ENCODE results near the gene TAB2. TPM values are rescaled to one million over a fixed set of nuclear protein-coding genes. Genes with fewer than 3 reads are reported as not detected.
A peak's percentile ranks its signal among the peaks of the same experiment; 100 is the strongest.

Gene TAB2
- total RNA-seq, 2 experiments from 2014 or later, result 121 to 123 TPM

- Mint-ChIP-seq H3K27me3 (no peaks in the 10 kb centered on the region), H3K36me3 (ENCODE audit: low read depth) (peaks cover 3% of the 10 kb centered on the region), H3K9me3 (no peaks in the 10 kb centered on the region), H3K4me3 (no peak overlapping the region), H3K4me1 (ENCODE audit: low read depth) (peaks cover 87% of the 10 kb centered on the region), H3K27ac (peak overlapping the region; percentile 16)
- Histone ChIP-seq H3K4me3 (ENCODE audit: low read length) (no peak overlapping the region), H3K36me3 (ENCODE audit: insufficient read depth, low read length) (peaks cover 2% of the 10 kb centered on the region), H3K4me1 (ENCODE audit: insufficient read depth, low read length) (peaks cover 28% of the 10 kb centered on the region), H3K27ac (ENCODE audit: low read depth in 1 of 2, low read length in 2 of 2) (no peak overlapping the region), H3K9me3 (ENCODE audit: control insufficient read depth in 1 of 2, insufficient read depth in 1 of 2, low read length in 2 of 2) (no peaks in the 10 kb centered on the region), H3K27me3 (ENCODE audit: control insufficient read depth in 1 of 2, insufficient read depth in 2 of 2, low read length in 2 of 2) (no peaks in the 10 kb centered on the region)
- POLR2A ChIA-PET, result interaction anchor here (0.7 to 1.7 kb wide), 5 partner anchors 9 to 39 kb away, joined by 3 to 4 read pairs (median 3); no protein-coding TSS in a partner anchor
- TF ChIP-seq CTCF (IDR thresholded peaks at IDR 0.05), result no peak
- ATAC-seq (ENCODE audit: poor library complexity) (no peak), DNase-seq (peak in 1 of 14 experiments; percentile 23)
- CTCF ChIA-PET, result interaction anchor here (0.6 to 2.4 kb wide), 4 partner anchors 11 to 438 kb away, joined by 3 to 9 read pairs (median 3); no protein-coding TSS in a partner anchor
- intact Hi-C loops (cut with DNase I, micrococcal nuclease), result no loop called here
These were observed 6.9 kb downstream of the TAB2 start for GRCh38 chr6:149324428-149324827.

- no peak for TF ChIP-seq CTCF (IDR thresholded peaks at IDR 0.05)
- Mint-ChIP-seq H3K36me3 (ENCODE audit: low read depth) (no peaks in the 10 kb centered on the region), H3K9me3 (no peaks in the 10 kb centered on the region), H3K27me3 (no peaks in the 10 kb centered on the region), H3K4me1 (ENCODE audit: low read depth) (peaks cover 87% of the 10 kb centered on the region), H3K27ac (peak overlapping the region; percentile 16), H3K4me3 (no peak overlapping the region)
- Histone ChIP-seq H3K36me3 (ENCODE audit: insufficient read depth, low read length) (peaks cover 2% of the 10 kb centered on the region), H3K4me1 (ENCODE audit: insufficient read depth, low read length) (peaks cover 25% of the 10 kb centered on the region), H3K27ac (ENCODE audit: low read depth in 1 of 2, low read length in 2 of 2) (no peak overlapping the region), H3K27me3 (ENCODE audit: control insufficient read depth in 1 of 2, insufficient read depth in 2 of 2, low read length in 2 of 2) (no peaks in the 10 kb centered on the region), H3K9me3 (ENCODE audit: control insufficient read depth in 1 of 2, insufficient read depth in 1 of 2, low read length in 2 of 2) (no peaks in the 10 kb centered on the region), H3K4me3 (ENCODE audit: low read length) (no peak overlapping the region)
- ChIA-PET CTCF (interaction anchor here (1.5 to 2.4 kb wide), 2 partner anchors 10 to 34 kb away, joined by 3 to 9 read pairs; no protein-coding TSS in a partner anchor), POLR2A (interaction anchor here (0.6 to 1.4 kb wide), 4 partner anchors 25 to 188 kb away, joined by 3 read pairs; no protein-coding TSS in a partner anchor)
- intact Hi-C loops (cut with DNase I, micrococcal nuclease), result no loop called here
- DNase-seq (no peak), ATAC-seq (ENCODE audit: poor library complexity) (no peak)
These were observed 8.2 kb downstream of the TAB2 start for GRCh38 chr6:149325648-149326236.

GRCh38 chr6:149327638-149328037 is 10.1 kb downstream of the TAB2 start:
- Histone ChIP-seq H3K27ac (ENCODE audit: low read depth in 1 of 2, low read length in 2 of 2) (no peak overlapping the region), H3K9me3 (ENCODE audit: control insufficient read depth in 1 of 2, insufficient read depth in 1 of 2, low read length in 2 of 2) (no peaks in the 10 kb centered on the region), H3K36me3 (ENCODE audit: insufficient read depth, low read length) (peaks cover 2% of the 10 kb centered on the region), H3K27me3 (ENCODE audit: control insufficient read depth in 1 of 2, insufficient read depth in 2 of 2, low read length in 2 of 2) (no peaks in the 10 kb centered on the region), H3K4me3 (ENCODE audit: low read length) (no peak overlapping the region), H3K4me1 (ENCODE audit: insufficient read depth, low read length) (peaks cover 28% of the 10 kb centered on the region)
- no peaks in the 10 kb centered on the region for H3K36me3 Mint-ChIP-seq (ENCODE audit: low read depth)
- no peaks in the 10 kb centered on the region for H3K27me3 Mint-ChIP-seq
- peaks cover 89% of the 10 kb centered on the region for H3K4me1 Mint-ChIP-seq (ENCODE audit: low read depth)
- POLR2A ChIA-PET, result interaction anchor here (1.5 to 2.2 kb wide), 2 partner anchors 8 to 11 kb away, joined by 5 to 7 read pairs; partner anchors contain the start of gene TAB2
- CTCF ChIA-PET, result interaction anchor here (1.2 kb wide), 1 partner anchor 11 kb away, joined by 3 read pairs; no protein-coding TSS in a partner anchor
- intact Hi-C loops (cut with DNase I, micrococcal nuclease), result no loop called here
- H3K9me3 Mint-ChIP-seq, result no peaks in the 10 kb centered on the region
- no peak for ATAC-seq (ENCODE audit: poor library complexity)
- no peak overlapping the region for H3K4me3 Mint-ChIP-seq
- DNase-seq, result no peak
- no peak for TF ChIP-seq CTCF (IDR thresholded peaks at IDR 0.05)
- no peak overlapping the region for H3K27ac Mint-ChIP-seq

Data from CD4-positive, alpha-beta T cell (primary cell).